Neural cell (in vitro differentiated cells): ENCODE measurements around the gene DEPDC5. TPM values are rescaled to one million over a fixed set of nuclear protein-coding genes. Genes with fewer than 3 reads are reported as not detected.

Experiments used
- H2AFZ ChIP-seq: fragments of 200-600, 300-800 bp; sonication (generic), shearing (Covaris generic); 2 replicates; pipeline ENCODE4 v1.6.0; 2014; ENCODE audit warnings: low read depth, mild to moderate bottlenecking, antibody characterized with exemption, low read length, moderate library complexity
- H3F3A ChIP-seq: fragments of 200-600 bp; shearing (Covaris generic); 2 replicates; pipeline ENCODE4 v1.6.1; 2016; ENCODE audit warnings: mild to moderate bottlenecking, moderate library complexity, mixed read lengths, antibody characterized with exemption, low read length; ENCODE audit not compliant: insufficient read depth, poor library complexity, severe bottlenecking
- H3K27ac ChIP-seq: fragments of 200-600, 300-800 bp; sonication (generic), shearing (Covaris generic); 2 replicates; pipeline ENCODE4 v1.5.1; 2014; ENCODE audit warnings: mild to moderate bottlenecking, low read length, moderate library complexity
- H3K27me3 ChIP-seq: fragments of 300-800, 200-600 bp; sonication (generic), shearing (Covaris generic); 2 replicates; pipeline ENCODE4 v1.6.0; 2014; ENCODE audit warnings: mild to moderate bottlenecking, low read depth, low read length, moderate library complexity; ENCODE audit not compliant: insufficient read depth
- H3K36me3 ChIP-seq: fragments of 300-800, 200-600 bp; sonication (generic), shearing (Covaris generic); 2 replicates; pipeline ENCODE4 v1.5.1; 2014; ENCODE audit warnings: mild to moderate bottlenecking, antibody characterized with exemption, low read length, moderate library complexity; ENCODE audit not compliant: insufficient read depth
- H3K4me2 ChIP-seq: fragments of 300-800, 200-600 bp; sonication (generic), shearing (Covaris generic); 2 replicates; pipeline ENCODE4 v1.6.0; 2014; ENCODE audit warnings: mild to moderate bottlenecking, low read length
- H3K4me3 ChIP-seq: fragments of 300-800, 200-600 bp; sonication (generic), shearing (Covaris generic); 2 replicates; pipeline ENCODE4 v1.5.1; 2014; ENCODE audit warnings: mild to moderate bottlenecking, low read length, moderate library complexity
- H3K79me2 ChIP-seq: fragments of 200-600 bp; shearing (Covaris generic); replicated peaks from 2 replicates; pipeline ENCODE4 v1.6.0; 2014; ENCODE audit warnings: mild to moderate bottlenecking, low read length, moderate library complexity; ENCODE audit not compliant: insufficient read depth
- H3K9ac ChIP-seq: fragments of 300-800, 200-600 bp; sonication (generic), shearing (Covaris generic); 2 replicates; pipeline ENCODE4 v1.6.1; 2016; ENCODE audit warnings: mild to moderate bottlenecking, low read length, mixed read lengths
- H3K9me2 ChIP-seq: fragments of 200-600 bp; shearing (Covaris generic); 2 replicates; pipeline ENCODE4 v1.6.1; 2016; ENCODE audit warnings: mild to moderate bottlenecking, low read length, mixed read lengths; ENCODE audit not compliant: insufficient read depth
- H3K9me3 ChIP-seq: fragments of 200-600, 300-800 bp; sonication (generic), shearing (Covaris generic); 2 replicates; pipeline ENCODE4 v1.6.1; 2016; ENCODE audit warnings: mild to moderate bottlenecking, mixed run types, low read length, moderate library complexity, mixed read lengths
- H4K20me1 ChIP-seq: fragments of 200-600 bp; shearing (Covaris generic); 2 replicates; pipeline ENCODE4 v1.6.1; 2016; ENCODE audit warnings: mild to moderate bottlenecking, mixed run types; ENCODE audit not compliant: insufficient read depth
- CTCF ChIP-seq: fragments of 450-650 bp; IDR thresholded peaks from 2 replicates; pipeline ENCODE4 v1.5.1; 2014; ENCODE audit warnings: antibody characterized with exemption, mild to moderate bottlenecking, moderate library complexity; ENCODE audit not compliant: poor library complexity, severe bottlenecking
- EP300 ChIP-seq: fragments of 450-650 bp; conservative IDR thresholded peaks from 2 replicates; pipeline ENCODE4 v1.6.1; 2014; ENCODE audit warnings: antibody characterized with exemption, mild to moderate bottlenecking, moderate library complexity; ENCODE audit not compliant: poor library complexity, severe bottlenecking
- EZH2 ChIP-seq: fragments of 200-600, 300-800 bp; shearing (Covaris generic), sonication (generic); IDR thresholded peaks from 2 replicates; pipeline ENCODE4 v1.6.1; 2014; ENCODE audit warnings: antibody characterized with exemption, low read length, borderline replicate concordance, mild to moderate bottlenecking; ENCODE audit not compliant: insufficient read depth, poor library complexity, severe bottlenecking
- MXI1 ChIP-seq: fragments of 450-650 bp; conservative IDR thresholded peaks from 2 replicates; pipeline ENCODE4 v1.6.1; 2014; ENCODE audit warnings: antibody characterized with exemption, mild to moderate bottlenecking; ENCODE audit not compliant: poor library complexity, severe bottlenecking
- POLR2AphosphoS5 ChIP-seq: IDR thresholded peaks from 2 replicates; pipeline ENCODE4 v1.6.1; 2012
- RAD21 ChIP-seq: fragments of 450-650 bp; conservative IDR thresholded peaks from 2 replicates; pipeline ENCODE4 v1.6.1; 2014; ENCODE audit warnings: antibody characterized with exemption, mild to moderate bottlenecking, moderate library complexity
- SMC3 ChIP-seq: fragments of 450-650 bp; conservative IDR thresholded peaks from 2 replicates; pipeline ENCODE4 v1.6.1; 2014; ENCODE audit warnings: antibody characterized with exemption, mild to moderate bottlenecking, moderate library complexity; ENCODE audit not compliant: poor library complexity
- TAF1 ChIP-seq: IDR thresholded peaks from 2 replicates; pipeline ENCODE4 v1.6.1; 2012; ENCODE audit warnings: low read depth
- polyA plus RNA-seq: library from polyadenylated mRNA; depleted of rRNA; stranded (reverse); fragments of >200 nt; gene quantifications from 2 replicates; pipeline ENCODE4 v1.2.3, GENCODE V29; 2014
- TF ChIP-seq, protein P1 (sequence below): IDR thresholded peaks from 2 replicates; pipeline ENCODE4 v1.6.1; 2012; ENCODE audit warnings: borderline replicate concordance

Gene DEPDC5
- polyA plus RNA-seq, 1 donor from 2014 or later: 11.3 TPM

DNA sequence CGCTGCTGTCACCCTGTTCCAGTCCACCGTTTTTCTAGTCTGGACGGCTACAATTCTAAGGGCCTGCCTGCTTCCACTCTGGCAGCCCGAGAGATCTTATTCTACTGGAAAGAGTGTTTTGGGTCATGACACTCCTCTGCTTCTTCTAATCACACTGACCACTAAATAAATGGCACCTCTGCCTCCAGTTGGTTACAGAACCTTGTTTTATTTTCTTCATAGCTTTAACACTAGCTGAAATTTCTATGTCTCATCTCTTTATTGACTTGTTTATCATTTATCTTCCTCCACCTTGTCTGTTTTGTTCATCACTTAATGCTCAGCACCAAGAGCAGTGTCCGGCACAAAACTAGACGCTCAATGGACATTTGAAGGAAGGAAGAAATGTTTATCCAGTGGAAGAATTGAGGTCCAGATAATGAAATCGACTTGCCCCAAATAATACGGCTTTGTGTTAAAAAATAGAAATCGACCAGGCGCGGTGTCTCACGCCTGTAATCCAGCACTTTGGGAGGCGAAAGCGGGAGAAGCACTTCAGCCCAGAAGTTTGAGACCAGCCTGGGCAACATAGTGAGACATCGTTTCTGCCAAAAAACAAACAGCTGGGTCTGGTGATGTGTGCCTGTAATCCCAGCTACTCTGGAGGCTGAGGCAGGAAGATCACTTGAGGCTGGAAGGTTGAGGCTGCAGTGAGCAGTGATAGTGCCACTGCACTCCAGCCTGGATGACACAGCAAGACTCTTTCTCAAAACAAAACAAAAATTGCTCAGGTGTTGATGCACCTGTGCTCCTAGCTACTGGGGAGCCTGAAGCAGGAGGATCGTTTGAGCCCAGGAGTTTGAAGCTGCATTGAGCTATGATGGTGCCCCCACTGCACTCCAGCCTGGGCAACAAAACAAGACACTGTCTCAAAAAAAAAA is 3.2 kb upstream of the DEPDC5 start:
- TF ChIP-seq POLR2AphosphoS5 (no peak), MXI1 (no peak), EZH2 (no peak), TAF1 (no peak), RAD21 (no peak), CTCF (no peak), SMC3 (no peak), EP300 (no peak)
- TF ChIP-seq, protein P1, sequence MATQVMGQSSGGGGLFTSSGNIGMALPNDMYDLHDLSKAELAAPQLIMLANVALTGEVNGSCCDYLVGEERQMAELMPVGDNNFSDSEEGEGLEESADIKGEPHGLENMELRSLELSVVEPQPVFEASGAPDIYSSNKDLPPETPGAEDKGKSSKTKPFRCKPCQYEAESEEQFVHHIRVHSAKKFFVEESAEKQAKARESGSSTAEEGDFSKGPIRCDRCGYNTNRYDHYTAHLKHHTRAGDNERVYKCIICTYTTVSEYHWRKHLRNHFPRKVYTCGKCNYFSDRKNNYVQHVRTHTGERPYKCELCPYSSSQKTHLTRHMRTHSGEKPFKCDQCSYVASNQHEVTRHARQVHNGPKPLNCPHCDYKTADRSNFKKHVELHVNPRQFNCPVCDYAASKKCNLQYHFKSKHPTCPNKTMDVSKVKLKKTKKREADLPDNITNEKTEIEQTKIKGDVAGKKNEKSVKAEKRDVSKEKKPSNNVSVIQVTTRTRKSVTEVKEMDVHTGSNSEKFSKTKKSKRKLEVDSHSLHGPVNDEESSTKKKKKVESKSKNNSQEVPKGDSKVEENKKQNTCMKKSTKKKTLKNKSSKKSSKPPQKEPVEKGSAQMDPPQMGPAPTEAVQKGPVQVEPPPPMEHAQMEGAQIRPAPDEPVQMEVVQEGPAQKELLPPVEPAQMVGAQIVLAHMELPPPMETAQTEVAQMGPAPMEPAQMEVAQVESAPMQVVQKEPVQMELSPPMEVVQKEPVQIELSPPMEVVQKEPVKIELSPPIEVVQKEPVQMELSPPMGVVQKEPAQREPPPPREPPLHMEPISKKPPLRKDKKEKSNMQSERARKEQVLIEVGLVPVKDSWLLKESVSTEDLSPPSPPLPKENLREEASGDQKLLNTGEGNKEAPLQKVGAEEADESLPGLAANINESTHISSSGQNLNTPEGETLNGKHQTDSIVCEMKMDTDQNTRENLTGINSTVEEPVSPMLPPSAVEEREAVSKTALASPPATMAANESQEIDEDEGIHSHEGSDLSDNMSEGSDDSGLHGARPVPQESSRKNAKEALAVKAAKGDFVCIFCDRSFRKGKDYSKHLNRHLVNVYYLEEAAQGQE: no peak
- no peak overlapping the region for H3K4me2 ChIP-seq
- peak overlapping the region; percentile 88 for H3K4me3 ChIP-seq
- H3F3A ChIP-seq: peaks cover 5% of the 10 kb centered on the region
- H3K27me3 ChIP-seq: no peaks in the 10 kb centered on the region
- no peaks in the 10 kb centered on the region for H3K36me3 ChIP-seq
- H3K9ac ChIP-seq: peak overlapping the region; percentile 91
- no peaks in the 10 kb centered on the region for H3K9me3 ChIP-seq
- H3K27ac ChIP-seq: peak overlapping the region; percentile 39
- H3K79me2 ChIP-seq: peaks cover 28% of the 10 kb centered on the region
- H4K20me1 ChIP-seq: no peaks in the 10 kb centered on the region
- H3K9me2 ChIP-seq: no peaks in the 10 kb centered on the region
- no peak overlapping the region for H2AFZ ChIP-seq

GRCh38 chr22:31752096-31752847 is 1.5 kb upstream of the DEPDC5 start:
- no peaks in the 10 kb centered on the region for H4K20me1 ChIP-seq
- no peaks in the 10 kb centered on the region for H3K9me2 ChIP-seq
- H2AFZ ChIP-seq: no peak overlapping the region
- H3K9ac ChIP-seq: peak overlapping the region; percentile 86
- H3K9me3 ChIP-seq: no peaks in the 10 kb centered on the region
- H3K4me3 ChIP-seq: peak overlapping the region; percentile 82
- H3K79me2 ChIP-seq: peaks cover 19% of the 10 kb centered on the region
- H3F3A ChIP-seq: peaks cover 5% of the 10 kb centered on the region
- H3K27me3 ChIP-seq: no peaks in the 10 kb centered on the region
- TF ChIP-seq SMC3 (no peak), EZH2 (no peak), TAF1 (no peak), MXI1 (no peak), RAD21 (no peak), POLR2AphosphoS5 (no peak), EP300 (no peak), CTCF (no peak)
- TF ChIP-seq, protein P1: no peak
- peak overlapping the region; percentile 94 for H3K27ac ChIP-seq
- peak overlapping the region; percentile 66 for H3K4me2 ChIP-seq
- H3K36me3 ChIP-seq: no peaks in the 10 kb centered on the region
